GM21367 (cell line): ENCODE results near the gene C9orf152.
"Not testable (repeated sequence)": the region's sequence is repeated elsewhere in the genome, so short reads cannot be mapped to it uniquely, and the experiment has no call there.

ENCODE experiments used
- ATAC-seq: cut with Tn5 transposase; IDR thresholded peaks from one replicate; pipeline ENCODE4 v1.9.1; 2021; ENCODE audit not compliant: unreplicated experiment

Gene C9orf152

DNA sequence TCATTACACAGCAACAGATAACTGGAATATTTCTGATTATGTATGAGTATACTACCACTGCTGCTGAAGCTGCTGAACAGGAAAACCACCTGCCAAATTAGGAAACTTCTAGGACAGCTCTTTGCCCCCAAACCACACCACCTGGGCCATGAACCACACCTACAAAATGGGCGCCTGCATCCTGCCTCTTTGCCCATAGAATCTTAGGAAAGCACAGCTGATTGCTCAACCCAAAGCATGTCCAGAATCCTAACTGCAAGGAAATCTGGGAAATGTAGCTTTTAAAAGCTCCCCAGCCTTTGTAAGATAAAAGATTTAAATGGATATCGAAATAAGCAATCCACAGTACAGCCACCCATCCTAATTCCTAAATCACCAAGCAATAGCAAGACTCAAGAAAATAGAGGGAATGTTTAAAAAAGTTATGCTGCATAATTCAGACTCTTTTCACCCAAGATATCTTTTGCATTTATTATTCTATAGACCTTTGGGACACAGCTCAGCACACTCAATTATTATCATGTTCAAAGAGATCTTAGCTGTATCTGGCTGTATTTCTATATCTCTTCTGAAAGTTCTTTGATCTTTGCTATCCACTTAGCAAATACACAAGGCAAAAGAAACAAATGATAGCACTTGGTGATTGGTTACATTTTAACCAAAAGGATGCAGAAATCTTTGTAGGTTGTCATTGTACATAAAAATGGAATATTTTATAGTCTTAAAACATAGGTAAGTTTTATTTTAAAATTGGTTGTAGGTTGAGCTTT is 6.8 kb upstream of the C9orf152 start:
- ATAC-seq: no peak

DNA sequence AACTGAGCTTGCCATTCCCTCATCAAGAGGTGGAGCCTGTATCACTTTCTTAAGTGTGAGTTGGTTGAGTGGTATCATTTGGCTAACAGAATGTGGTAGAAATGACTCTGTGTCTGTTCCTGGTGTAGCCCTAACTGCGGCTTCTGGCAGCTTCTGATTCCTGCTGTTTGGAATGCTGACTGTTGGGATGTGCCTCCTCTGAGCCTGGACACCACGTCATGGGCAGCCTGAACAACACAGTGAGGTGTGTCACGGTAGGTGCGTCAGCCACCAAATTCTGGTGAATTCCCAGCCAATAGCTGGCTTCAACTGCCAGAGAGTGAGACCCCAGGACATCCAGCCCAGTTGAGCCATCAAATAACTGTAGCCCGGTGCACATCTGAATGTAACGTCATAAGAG is 6.1 kb upstream of the C9orf152 start:
- ATAC-seq: no peak

DNA sequence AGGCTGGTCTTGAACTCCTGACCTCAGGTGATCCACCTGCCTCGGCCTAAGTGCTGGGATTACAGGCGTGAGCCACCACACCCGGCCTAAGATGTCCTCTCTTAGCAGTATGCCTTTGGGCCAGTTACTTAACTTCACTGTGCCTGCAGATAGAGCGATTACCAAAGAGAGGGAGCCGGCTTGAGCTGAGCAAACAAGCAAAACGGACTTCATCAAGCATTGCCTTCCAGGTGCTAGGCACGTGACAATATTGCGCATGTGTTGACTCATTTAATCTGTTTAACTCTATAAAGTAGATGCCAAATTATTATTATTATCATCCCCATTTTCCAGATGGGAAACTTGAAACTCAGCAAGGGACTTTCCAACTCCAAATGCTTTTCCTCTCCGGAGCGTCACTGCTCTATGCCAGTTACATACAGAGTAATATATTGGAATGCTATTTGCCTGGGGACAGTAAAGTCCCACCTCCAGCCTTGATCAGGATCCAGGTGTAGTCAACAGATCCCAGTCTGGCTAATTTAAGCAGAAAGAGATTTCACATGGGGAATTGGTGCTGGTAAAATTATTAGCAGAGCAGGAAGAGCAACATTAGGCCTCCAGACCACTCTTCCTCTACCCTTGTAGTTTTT is 5.6 kb upstream of the C9orf152 start:
- ATAC-seq: no peak

DNA sequence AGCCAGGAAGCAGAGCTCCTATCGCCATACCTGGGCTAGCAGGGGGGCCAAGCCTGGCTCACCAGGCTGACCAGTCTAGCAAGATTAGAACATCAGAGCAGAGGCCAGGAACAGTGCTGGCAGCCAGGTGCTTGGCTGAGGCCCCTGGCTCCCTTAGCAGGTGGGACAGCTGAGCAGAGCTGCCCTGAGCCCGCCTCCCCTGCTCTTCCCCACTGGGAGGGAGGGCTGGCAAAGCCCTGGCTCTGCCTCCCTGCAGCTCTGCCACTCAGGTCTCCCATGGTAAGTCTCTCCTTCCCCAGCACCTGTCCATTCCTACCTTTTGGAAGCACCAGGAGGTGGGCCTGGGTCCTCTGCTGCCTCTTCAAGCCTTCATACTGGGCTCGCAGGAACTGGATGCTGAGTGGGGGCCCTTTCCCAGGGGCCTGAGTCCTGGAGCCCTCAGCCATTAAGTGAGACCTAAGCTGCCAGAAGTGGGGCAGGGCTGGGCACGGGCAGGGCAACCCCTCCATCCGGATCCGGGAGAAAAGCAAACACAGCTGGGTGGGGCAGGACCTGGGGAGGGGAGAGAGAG is 803 bp downstream of the C9orf152 start:
- ATAC-seq: no peak

DNA sequence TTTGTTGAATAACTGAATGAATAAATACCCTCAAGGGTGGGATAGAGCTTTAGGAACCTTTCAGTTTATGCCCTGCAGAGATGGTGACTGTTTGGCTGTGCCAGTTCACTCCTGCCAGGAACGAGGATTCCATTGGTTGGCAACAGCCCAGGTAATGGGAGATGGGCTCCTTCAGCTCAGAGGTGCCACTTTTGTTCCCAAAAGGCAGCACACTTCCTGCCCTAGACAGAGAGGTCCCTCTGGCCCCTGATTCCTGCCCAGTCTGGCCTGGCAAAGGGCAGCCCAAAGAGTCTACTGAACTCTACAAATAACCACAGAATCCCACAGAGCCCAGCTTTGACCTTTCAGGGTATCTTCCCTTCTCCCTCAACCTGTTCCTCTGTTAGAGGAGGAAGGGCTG is 1.6 kb downstream of the C9orf152 start:
- ATAC-seq: no peak

DNA sequence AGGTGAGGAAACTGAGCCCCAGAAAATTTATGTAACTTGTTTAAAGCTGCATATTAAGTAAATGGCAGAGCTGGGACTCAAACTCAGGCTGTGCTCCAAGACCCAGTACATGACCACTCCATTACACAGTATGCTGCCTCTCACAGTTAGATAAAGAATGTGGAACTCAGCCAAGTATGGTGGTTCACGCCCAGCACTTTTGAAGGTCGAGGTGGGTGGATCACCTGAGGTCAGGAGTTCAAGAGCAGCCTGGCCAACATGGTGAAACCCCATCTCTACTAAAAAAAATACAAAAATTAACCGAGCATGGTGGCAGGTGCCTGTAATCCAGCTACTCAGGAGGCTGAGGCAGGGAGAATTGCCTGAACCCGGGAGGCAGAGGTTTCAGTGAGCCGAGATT is 2.3 kb downstream of the C9orf152 start:
- ATAC-seq: not testable (repeated sequence)

DNA sequence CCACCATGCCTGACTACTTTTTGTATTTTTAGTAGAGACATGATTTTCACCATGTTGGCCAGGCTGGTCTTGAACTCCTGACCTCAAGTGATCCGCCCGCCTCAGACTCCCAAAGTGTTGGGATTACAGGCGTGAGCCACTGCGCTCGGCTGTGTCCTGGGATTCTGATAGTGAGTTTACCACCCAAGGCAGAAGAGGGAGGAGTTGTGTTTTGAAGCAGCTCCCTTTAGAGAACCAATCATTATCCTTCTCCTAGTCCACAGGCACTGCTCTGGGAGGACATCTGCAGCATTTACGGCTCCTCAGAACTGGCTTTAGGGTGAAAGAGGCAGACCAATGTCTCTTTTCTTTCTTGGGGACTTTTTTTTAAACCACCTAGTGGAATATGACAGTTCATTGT is 5.7 kb downstream of the C9orf152 start:
- ATAC-seq: no peak

DNA sequence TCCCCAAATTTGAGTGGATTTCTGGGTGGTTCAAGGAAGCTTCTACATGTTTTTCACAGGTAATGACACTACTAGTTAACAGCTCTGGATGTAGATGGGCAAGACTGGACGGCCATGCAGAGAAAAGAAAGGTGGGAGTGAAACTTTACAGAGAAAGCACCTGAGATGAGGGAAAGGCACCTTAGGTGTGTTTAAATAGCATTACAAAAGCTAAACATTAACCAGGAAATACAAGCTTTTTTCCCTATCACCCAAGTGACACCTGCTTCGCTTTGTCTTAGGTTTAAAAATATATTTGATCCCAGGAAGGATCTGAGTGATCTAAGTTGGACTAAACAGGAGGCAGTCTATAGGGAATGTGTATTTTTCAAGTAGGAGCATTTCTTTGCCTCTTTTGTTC is 8.3 kb downstream of the C9orf152 start:
- no peak for ATAC-seq

DNA sequence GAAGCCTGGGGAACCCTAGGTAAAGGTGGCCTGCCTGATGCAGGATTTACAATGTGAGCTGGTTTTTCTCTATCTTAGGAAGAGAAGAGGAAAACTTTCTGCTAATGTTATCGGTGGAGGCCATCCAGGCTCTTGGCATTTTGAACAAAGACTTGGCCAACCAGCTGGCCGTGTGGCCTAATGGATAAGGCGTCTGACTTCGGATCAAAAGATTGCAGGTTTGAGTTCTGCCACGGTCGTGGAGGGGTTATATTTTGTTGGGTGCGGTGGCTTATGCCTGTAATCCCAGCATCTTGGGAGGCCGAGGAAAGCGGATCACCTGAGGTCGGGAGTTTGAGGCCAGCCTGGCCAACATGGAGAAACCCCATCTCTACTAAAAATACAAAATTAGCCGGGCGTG is 9.6 kb downstream of the C9orf152 start:
- ATAC-seq: no peak

DNA sequence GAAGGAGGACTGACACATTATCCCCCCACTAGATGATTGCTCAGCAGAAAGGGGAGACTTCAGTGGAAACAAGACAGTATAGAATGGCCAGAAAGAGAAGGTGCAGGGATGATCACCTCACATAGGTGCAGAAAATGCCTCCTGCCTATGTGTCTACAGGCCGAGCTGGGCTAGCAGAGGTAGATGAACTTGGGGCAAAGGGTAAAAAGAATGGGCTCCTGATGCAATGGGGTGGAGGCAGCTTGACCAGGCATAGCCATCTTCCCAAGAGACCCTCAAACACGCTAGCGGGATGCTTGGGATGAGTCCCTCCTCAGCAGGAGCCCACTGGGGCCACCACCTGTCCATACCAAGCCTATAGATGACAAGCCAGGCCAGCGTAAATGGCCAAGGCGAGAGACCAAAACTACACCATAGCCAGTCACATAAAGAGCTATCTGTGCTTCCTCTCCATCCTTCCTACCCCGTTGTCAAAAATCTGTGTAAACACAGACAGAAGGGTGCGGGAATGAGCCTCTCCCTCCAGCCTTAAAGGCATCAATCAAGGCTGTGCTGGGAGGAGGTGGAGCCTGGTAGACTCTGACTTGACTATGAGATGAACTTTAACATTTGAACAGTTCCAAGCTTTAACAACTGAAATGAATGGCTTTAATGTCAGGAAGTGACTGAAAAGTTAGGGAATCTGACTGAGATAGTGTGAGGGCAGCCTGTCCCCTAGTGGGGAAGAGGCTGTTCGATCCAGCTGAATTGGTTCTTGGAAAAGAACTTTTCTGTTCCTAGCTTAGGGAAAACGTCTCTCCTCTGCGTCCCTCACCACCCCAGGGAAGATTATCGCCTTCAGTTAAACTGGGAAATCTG is 10.4 kb downstream of the C9orf152 start:
- no peak for ATAC-seq

DNA sequence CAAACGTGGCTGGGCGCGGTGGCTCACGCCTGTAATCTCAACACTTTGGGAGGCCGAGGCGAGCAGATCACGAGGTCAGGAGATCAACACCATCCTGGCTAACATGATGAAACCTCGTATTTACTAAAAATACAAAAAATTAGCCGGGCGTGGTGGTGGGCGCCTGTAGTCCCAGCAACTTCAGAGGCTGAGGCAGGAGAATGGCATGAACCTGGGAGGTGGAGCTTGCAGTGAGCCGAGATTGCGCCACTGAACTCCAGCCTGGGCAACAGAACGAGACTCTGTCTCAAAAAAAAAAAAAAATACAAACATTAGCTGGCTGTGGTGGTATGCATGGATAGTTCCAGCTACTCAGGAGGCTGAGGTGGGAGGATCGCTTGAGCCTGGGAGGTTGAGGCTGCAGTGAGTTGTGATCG is 11.9 kb downstream of the C9orf152 start:
- ATAC-seq: not testable (repeated sequence)

DNA sequence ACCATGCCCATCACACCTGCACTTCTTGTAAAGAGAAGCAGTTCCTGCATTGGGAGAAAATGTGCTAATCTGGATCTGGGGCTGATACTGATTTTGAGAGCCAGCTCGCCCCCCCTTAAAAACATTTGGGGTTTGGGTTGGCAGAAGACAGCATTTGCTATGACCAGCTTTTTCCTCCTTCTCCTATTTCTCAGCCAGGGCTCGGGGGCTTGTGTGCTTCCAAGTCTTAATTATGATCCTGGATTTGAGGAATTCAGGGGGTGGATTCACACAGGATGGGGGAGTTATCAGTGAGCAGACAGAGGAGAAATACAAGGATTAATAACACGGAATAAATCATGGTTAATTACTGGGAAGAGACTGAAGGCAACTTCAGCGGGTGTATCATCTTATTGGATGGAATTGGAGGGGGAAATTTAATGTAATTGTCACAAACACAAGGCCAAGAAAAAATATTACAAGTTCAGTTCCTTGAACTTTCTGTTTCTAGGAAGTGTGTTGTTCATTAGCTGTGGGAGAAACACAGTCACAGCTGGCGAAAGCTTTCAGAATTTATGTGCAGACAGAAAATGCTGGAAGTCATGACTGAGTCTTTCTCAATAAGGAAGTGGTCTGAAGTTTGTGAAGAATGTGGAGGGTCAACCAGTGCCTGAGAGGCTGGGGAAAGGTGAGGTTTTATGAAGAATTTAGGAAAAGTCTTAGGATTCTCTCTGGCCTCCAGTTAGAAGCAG is 15.3 kb downstream of the C9orf152 start:
- no peak for ATAC-seq

DNA sequence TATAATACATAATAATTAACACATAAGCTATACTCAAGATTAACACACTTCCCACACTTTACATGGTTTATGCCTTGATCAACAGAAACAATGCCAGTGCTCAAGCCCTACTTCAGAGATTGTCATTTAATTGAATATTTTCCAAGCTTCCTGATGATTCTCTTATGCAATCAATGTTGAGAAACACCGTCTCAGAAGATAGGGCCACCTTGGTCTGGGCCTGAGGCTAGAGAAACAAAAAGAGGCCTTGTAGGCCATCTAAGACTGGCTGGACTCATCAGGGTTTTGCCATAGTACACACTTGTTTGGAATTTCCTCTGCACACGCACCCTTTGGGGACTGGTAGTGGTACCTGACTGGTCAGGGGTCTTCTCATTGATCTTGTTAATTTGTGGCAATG is 16.3 kb downstream of the C9orf152 start:
- ATAC-seq: no peak

DNA sequence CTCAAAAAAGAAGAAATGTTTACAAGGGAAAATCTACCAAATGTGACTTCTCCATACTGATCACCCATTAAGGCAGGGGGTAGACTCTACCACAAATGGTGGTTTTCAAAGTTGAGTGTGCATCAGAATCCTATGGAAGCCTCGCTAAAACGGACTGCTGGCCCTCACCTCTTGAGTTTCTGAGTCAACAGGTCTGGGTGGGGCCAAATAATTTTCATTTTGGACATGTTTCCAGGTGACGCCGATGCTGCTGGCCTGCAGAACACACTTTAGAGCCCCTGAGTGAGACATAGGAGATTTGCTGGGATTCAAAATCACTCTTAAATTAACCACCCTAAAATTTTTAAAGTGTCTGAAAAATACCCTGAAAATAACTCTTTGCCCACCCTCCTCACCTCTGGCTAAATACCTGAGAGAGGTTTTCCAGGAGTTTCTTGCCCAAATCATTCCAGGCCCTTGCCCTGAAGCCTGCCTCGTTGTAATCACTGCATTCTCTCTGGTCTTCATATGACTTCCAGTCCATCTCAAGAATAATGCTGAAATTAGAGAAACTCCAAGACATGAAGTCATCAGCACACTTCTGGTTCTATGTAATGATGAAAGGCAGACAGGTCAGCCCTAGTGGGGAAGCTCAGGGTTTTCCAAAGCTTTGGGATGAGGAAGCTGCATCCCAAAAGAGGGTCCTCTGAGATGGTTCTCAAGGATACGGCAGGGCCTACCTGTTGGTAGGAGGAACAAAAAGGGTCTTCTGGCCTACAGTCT is 18.2 kb downstream of the C9orf152 start:
- ATAC-seq: no peak

DNA sequence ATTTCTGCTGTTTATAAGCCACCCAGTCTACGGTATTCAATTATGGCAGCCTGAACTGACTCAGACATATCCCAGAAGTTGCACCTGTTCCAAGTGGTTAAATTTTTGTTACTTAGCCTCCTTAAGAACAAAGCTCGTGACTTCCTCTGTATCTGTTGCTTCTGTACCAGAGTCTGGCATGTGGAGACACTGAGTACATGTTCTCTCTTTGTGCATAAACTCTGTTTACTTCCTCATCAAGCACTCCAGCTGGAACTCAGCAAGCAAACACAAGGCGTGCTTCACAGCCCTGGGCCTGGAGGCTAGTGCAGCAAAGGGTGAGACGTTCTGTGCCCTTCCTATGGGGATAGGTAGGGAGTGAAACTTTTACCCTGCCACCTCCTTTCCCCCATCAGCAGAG is 19.0 kb downstream of the C9orf152 start:
- ATAC-seq: no peak

DNA sequence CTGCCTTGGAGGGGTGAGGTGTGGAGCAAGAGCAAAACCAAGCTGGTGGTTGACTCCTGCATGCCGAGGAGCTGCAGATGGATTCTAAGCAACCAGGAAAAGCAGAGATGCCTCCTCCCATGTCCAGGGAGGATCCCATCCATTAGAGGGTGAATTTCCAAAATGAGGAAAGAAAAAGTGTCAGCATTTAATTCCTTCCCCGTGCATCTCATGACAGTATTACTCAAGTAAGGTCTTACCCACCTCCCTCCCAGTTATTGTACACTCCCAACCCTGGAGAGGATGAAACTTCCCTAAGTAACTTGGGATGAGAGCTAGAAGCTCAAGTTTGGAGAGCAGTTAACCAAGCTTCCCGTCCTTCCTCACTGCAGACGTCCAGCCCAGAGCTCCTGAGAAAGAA is 19.9 kb downstream of the C9orf152 start:
- ATAC-seq: no peak

DNA sequence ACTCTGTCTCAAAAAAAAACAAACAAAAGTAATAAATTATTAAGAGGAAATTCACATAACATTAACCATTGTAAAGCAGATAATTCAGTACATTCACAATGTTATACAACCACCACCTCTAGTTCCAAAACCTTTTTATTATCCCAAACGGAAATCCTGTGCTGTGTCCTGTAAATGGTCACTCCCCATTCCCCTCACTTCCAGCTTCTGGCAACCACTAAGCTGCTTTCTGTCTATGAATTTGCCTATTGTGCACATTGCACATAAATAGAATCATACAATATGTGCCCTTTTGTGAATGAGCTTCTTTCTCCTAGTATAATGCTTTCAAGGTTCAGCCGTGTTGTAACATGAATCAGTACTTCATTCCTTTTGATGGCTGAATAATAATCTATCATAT is 20.8 kb downstream of the C9orf152 start:
- no peak for ATAC-seq

DNA sequence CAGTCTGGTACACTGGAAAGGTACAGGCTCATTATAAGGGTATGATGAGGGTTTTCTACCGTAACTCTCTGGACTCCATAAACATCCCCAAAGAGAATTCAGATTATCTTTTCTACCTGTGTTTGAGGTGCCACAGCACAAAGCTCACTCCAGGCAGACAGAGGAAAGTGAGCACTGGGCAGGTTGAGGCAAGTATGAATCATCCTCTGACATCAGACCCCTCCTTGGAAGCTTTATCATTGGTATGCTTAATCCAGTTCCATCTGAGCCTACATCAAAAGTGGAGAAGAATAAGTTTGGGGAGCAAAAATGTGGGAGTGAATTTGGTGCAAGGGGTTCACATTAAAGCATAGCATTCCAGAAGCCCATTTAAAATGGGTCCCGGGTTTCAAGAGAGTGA is 21.7 kb downstream of the C9orf152 start:
- ATAC-seq: no peak

DNA sequence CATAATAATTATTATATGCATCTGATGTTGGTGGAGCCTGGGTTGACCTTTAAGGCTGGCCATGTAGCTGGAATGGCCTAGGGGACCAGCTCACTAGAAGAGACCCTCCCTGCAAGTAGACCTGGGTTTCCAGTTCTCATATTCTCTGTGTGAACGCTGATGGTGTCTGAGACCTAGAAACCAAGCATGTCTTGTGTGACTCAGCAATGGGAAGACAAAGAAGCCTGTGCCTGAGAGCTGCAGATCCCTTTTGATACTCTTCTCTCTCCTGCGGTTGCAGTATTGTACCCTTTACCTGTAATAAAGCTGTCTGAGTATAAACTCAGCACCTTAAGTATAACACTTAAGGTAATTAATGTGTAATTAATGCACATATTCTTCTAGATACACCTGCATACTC is 22.2 kb downstream of the C9orf152 start:
- ATAC-seq: no peak
